Measurements from ENCODE around the gene GMPR2.
"Not testable (repeated sequence)": the region's sequence is repeated elsewhere in the genome, so short reads cannot be mapped to it uniquely, and the experiment has no call there.

DNA sequence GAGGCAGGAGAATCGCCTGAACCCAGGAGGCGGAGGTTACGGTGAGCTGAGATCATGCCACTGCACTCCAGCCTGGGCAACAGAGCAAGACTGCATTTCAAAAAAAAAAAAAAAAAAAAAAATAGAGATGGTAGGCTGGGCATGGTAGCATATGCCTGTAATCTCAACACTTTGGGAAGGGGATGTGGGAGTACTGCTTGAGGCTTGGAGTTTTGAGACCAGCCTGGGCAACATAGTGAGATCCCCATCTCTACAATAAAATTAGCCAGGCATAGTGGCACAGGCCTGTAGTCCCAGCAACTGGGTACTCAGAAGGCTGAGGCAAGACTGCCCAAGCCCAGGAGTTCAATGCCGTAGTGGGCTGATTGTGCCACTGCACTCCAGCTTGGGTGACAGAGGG is 9.7 kb upstream of the GMPR2 start:
- TF ChIP-seq, protein P1, sequence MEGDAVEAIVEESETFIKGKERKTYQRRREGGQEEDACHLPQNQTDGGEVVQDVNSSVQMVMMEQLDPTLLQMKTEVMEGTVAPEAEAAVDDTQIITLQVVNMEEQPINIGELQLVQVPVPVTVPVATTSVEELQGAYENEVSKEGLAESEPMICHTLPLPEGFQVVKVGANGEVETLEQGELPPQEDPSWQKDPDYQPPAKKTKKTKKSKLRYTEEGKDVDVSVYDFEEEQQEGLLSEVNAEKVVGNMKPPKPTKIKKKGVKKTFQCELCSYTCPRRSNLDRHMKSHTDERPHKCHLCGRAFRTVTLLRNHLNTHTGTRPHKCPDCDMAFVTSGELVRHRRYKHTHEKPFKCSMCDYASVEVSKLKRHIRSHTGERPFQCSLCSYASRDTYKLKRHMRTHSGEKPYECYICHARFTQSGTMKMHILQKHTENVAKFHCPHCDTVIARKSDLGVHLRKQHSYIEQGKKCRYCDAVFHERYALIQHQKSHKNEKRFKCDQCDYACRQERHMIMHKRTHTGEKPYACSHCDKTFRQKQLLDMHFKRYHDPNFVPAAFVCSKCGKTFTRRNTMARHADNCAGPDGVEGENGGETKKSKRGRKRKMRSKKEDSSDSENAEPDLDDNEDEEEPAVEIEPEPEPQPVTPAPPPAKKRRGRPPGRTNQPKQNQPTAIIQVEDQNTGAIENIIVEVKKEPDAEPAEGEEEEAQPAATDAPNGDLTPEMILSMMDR (IDR thresholded peaks at IDR 0.05), result not testable (repeated sequence)
- not testable (repeated sequence) for TF ChIP-seq POLR2A (IDR thresholded peaks at IDR 0.05)
